Upper lobe of left lung (tissue), 4 donors: ENCODE results near the gene ZSCAN5B.
"Not testable (repeated sequence)": the region's sequence is repeated elsewhere in the genome, so short reads cannot be mapped to it uniquely, and the experiment has no call there.

Experiments
- CTCF ChIP-seq, 6 experiments: fragments of 450-650 bp in 4 of 6; fragments of 200-600 bp in 2 of 6; sonication (generic) in 2 of 6; IDR thresholded peaks; one replicate each; pipeline ENCODE4 v1.5.1; 2016 to 2019; ENCODE audit warnings: antibody characterized with exemption in 6 of 6
- EP300 ChIP-seq, 4 donors: sonication (generic); formaldehyde crosslinking; IDR thresholded peaks; one replicate each; pipeline ENCODE4 v1.5.1; 2017; ENCODE audit warnings: antibody characterized with exemption in 4 of 4, control low read depth in 2 of 4
- POLR2A ChIP-seq, 4 donors: fragments of 450-650 bp; IDR thresholded peaks; one replicate each; pipeline ENCODE4 v1.5.1; 2016 to 2017; ENCODE audit warnings: antibody characterized with exemption in 4 of 4, mild to moderate bottlenecking in 2 of 4

- TF ChIP-seq EP300, POLR2A, CTCF (IDR thresholded peaks at IDR 0.05): not testable (repeated sequence)
Observed at GRCh38 chr19:56148955-56149655, 48.5 kb downstream of the ZSCAN5B start.
